ENCODE measurements around the gene COL2A1.

The COL2A1 gene

GRCh38 chr12:47949441-47950341, 54.6 kb downstream of the COL2A1 start:
- TF ChIP-seq CTCF (IDR thresholded peaks at IDR 0.05; ENCODE audit: insufficient read depth, low read length, poor library complexity, severe bottlenecking), result peak; percentile 76
- no peak for TF ChIP-seq EZH2phosphoT487 (conservative IDR thresholded peaks at IDR 0.05; ENCODE audit: low read length)
- H3K4me2 ChIP-seq (ENCODE audit: low read depth, low read length, poor library complexity, severe bottlenecking), result no peak overlapping the region
- H2AFZ ChIP-seq (ENCODE audit: low read depth, low read length, severe bottlenecking), result no peak overlapping the region
- H3K9me2 ChIP-seq (replicated peaks; ENCODE audit: insufficient read depth, low read length), result no peaks in the 10 kb centered on the region
- no peaks in the 10 kb centered on the region for H3K36me3 ChIP-seq (ENCODE audit: low read length)
- no peaks in the 10 kb centered on the region for H3K79me2 ChIP-seq (ENCODE audit: insufficient read depth, low read length)
- no peaks in the 10 kb centered on the region for H3K9me3 ChIP-seq (ENCODE audit: insufficient read depth, low read length)
- no peak overlapping the region for H3K4me3 ChIP-seq (ENCODE audit: insufficient read depth, low read length, poor library complexity, severe bottlenecking)
- H3K27me3 ChIP-seq (ENCODE audit: low read length), result no peaks in the 10 kb centered on the region; the same call in 1 of the 2 replicates
- H3F3A ChIP-seq (ENCODE audit: insufficient read depth), result no peaks in the 10 kb centered on the region
- no peak overlapping the region for H3K9ac ChIP-seq (ENCODE audit: low read length)
- no peak overlapping the region for H3K27ac ChIP-seq (ENCODE audit: low read depth, low read length)
- no peaks in the 10 kb centered on the region for H4K20me1 ChIP-seq (ENCODE audit: low read depth, low read length)

GRCh38 chr12:47947341-47947740, 56.9 kb downstream of the COL2A1 start:
- Histone ChIP-seq H3K9me2 (replicated peaks; ENCODE audit: insufficient read depth, low read length) (no peaks in the 10 kb centered on the region), H3K9me3 (ENCODE audit: insufficient read depth, low read length) (no peaks in the 10 kb centered on the region), H3K79me2 (ENCODE audit: insufficient read depth, low read length) (no peaks in the 10 kb centered on the region), H3K36me3 (ENCODE audit: low read length) (no peaks in the 10 kb centered on the region), H3K9ac (ENCODE audit: low read length) (no peak overlapping the region), H4K20me1 (ENCODE audit: low read depth, low read length) (no peaks in the 10 kb centered on the region), H3K27ac (ENCODE audit: low read depth, low read length) (no peak overlapping the region), H2AFZ (ENCODE audit: low read depth, low read length, severe bottlenecking) (no peak overlapping the region), H3K27me3 (ENCODE audit: low read length) (no peaks in the 10 kb centered on the region; the same call in 1 of the 2 replicates), H3F3A (ENCODE audit: insufficient read depth) (no peaks in the 10 kb centered on the region), H3K4me3 (ENCODE audit: insufficient read depth, low read length, poor library complexity, severe bottlenecking) (no peak overlapping the region), H3K4me2 (ENCODE audit: low read depth, low read length, poor library complexity, severe bottlenecking) (no peak overlapping the region)
- no peak for TF ChIP-seq EZH2phosphoT487 (conservative IDR thresholded peaks at IDR 0.05; ENCODE audit: low read length)
- no peak for TF ChIP-seq CTCF (IDR thresholded peaks at IDR 0.05; ENCODE audit: insufficient read depth, low read length, poor library complexity, severe bottlenecking)

GRCh38 chr12:47946413-47947323, 57.6 kb downstream of the COL2A1 start:
- Histone ChIP-seq H3K4me2 (ENCODE audit: low read depth, low read length, poor library complexity, severe bottlenecking) (no peak overlapping the region), H2AFZ (ENCODE audit: low read depth, low read length, severe bottlenecking) (no peak overlapping the region), H3K27me3 (ENCODE audit: low read length) (no peaks in the 10 kb centered on the region; the same call in 1 of the 2 replicates), H3K9me2 (replicated peaks; ENCODE audit: insufficient read depth, low read length) (no peaks in the 10 kb centered on the region), H3K4me3 (ENCODE audit: insufficient read depth, low read length, poor library complexity, severe bottlenecking) (no peak overlapping the region), H3K27ac (ENCODE audit: low read depth, low read length) (no peak overlapping the region), H3K79me2 (ENCODE audit: insufficient read depth, low read length) (no peaks in the 10 kb centered on the region), H3K9me3 (ENCODE audit: insufficient read depth, low read length) (no peaks in the 10 kb centered on the region), H3K9ac (ENCODE audit: low read length) (no peak overlapping the region), H3K36me3 (ENCODE audit: low read length) (no peaks in the 10 kb centered on the region), H4K20me1 (ENCODE audit: low read depth, low read length) (no peaks in the 10 kb centered on the region), H3F3A (ENCODE audit: insufficient read depth) (no peaks in the 10 kb centered on the region)
- TF ChIP-seq CTCF (IDR thresholded peaks at IDR 0.05; ENCODE audit: insufficient read depth, low read length, poor library complexity, severe bottlenecking) (no peak), EZH2phosphoT487 (conservative IDR thresholded peaks at IDR 0.05; ENCODE audit: low read length) (no peak)
